ENCODE data around the gene TENM3.
"Not testable (repeated sequence)": the region's sequence is repeated elsewhere in the genome, so short reads cannot be mapped to it uniquely, and the experiment has no call there.

The TENM3 gene

GRCh38 chr4:182243204-182243603 lies at the start of gene TENM3:
TENM3 (plus strand) TSS chr4:182243402; CDS start chr4:182324021, 80,619 bp downstream.
- not testable (repeated sequence) for DNase-seq

GRCh38 chr4:182194091-182194824 lies 48.9 kb upstream of the TENM3 start:
- no peak for DNase-seq

GRCh38 chr4:182197611-182198010 lies 45.6 kb upstream of the TENM3 start:
- DNase-seq, result no peak

- DNase-seq, result no peak
Measured at GRCh38 chr4:182201871-182202270, 41.3 kb upstream of the TENM3 start.

- DNase-seq, result no peak
Measured at GRCh38 chr4:182202650-182203049, 40.6 kb upstream of the TENM3 start.

- no peak for DNase-seq
Measured at GRCh38 chr4:182203872-182204411, 39.3 kb upstream of the TENM3 start.

- DNase-seq, result no peak
Measured at GRCh38 chr4:182205306-182205705, 37.9 kb upstream of the TENM3 start.

GRCh38 chr4:182206266-182206665 lies 36.9 kb upstream of the TENM3 start:
- no peak for DNase-seq

GRCh38 chr4:182206916-182207315 lies 36.3 kb upstream of the TENM3 start:
- DNase-seq, result no peak

- DNase-seq, result no peak
Measured at GRCh38 chr4:182207830-182208396, 35.3 kb upstream of the TENM3 start.

GRCh38 chr4:182208526-182209050 lies 34.6 kb upstream of the TENM3 start:
- no peak for DNase-seq

- no peak for DNase-seq
Measured at GRCh38 chr4:182212211-182212761, 30.9 kb upstream of the TENM3 start.

GRCh38 chr4:182213004-182213403 lies 30.2 kb upstream of the TENM3 start:
- DNase-seq, result no peak

GRCh38 chr4:182215148-182215547 lies 28.1 kb upstream of the TENM3 start:
- DNase-seq, result no peak

GRCh38 chr4:182216005-182216404 lies 27.2 kb upstream of the TENM3 start:
- DNase-seq, result no peak

- no peak for DNase-seq
Measured at GRCh38 chr4:182219411-182220056, 23.7 kb upstream of the TENM3 start.

GRCh38 chr4:182221987-182222386 lies 21.2 kb upstream of the TENM3 start:
- no peak for DNase-seq

- DNase-seq, result no peak
Measured at GRCh38 chr4:182222766-182223165, 20.4 kb upstream of the TENM3 start.

- DNase-seq, result no peak
Measured at GRCh38 chr4:182223708-182224107, 19.5 kb upstream of the TENM3 start.

- DNase-seq, result no peak
Measured at GRCh38 chr4:182224192-182224850, 18.9 kb upstream of the TENM3 start.

GRCh38 chr4:182225257-182225852 lies 17.8 kb upstream of the TENM3 start:
- no peak for DNase-seq

- DNase-seq, result no peak
Measured at GRCh38 chr4:182227611-182228010, 15.6 kb upstream of the TENM3 start.
